WTC11 (cell line): Measurements from ENCODE around the gene KCNK3.

Source experiments
- CBFB ChIP-seq: sonication (generic); formaldehyde crosslinking; IDR thresholded peaks from 2 replicates; pipeline ENCODE4 v1.8.1; 2022; ENCODE audit warnings: mild to moderate bottlenecking, low read depth, missing genetic modification reagents
- JAZF1 ChIP-seq: fragments of 250-450 bp; sonication (Bioruptor Pico); IDR thresholded peaks from 2 replicates; pipeline ENCODE4 v1.9.0; 2021; ENCODE audit warnings: moderate library complexity, mild to moderate bottlenecking, inconsistent platforms
- NR3C1 ChIP-seq: sonication (generic); formaldehyde crosslinking; conservative IDR thresholded peaks from 2 replicates; pipeline ENCODE4 v1.8.1; 2023; ENCODE audit warnings: low read depth, mild to moderate bottlenecking, missing genetic modification reagents
- SP1 ChIP-seq: sonication (generic); formaldehyde crosslinking; conservative IDR thresholded peaks from 2 replicates; pipeline ENCODE4 v1.8.1; 2022; ENCODE audit warnings: missing genetic modification reagents
- TF ChIP-seq, protein P1 (sequence below): fragments of 200-600 bp; IDR thresholded peaks from 2 replicates; pipeline ENCODE4 v1.8.0; 2022; ENCODE audit warnings: antibody characterized with exemption
- TF ChIP-seq, protein P2 (sequence below): sonication (generic); formaldehyde crosslinking; conservative IDR thresholded peaks from 2 replicates; pipeline ENCODE4 v1.8.1; 2023; ENCODE audit warnings: mild to moderate bottlenecking, low read depth, missing genetic modification reagents, moderate library complexity
- TF ChIP-seq, protein P3 (sequence below): sonication (generic); formaldehyde crosslinking; IDR thresholded peaks from 2 replicates; pipeline ENCODE4 v1.8.0; 2022; ENCODE audit warnings: mild to moderate bottlenecking, missing genetic modification reagents
- TF ChIP-seq, protein P4 (sequence below): sonication (generic); formaldehyde crosslinking; IDR thresholded peaks from 2 replicates; pipeline ENCODE4 v1.8.0; 2022; ENCODE audit warnings: mild to moderate bottlenecking, missing genetic modification reagents

DNA sequence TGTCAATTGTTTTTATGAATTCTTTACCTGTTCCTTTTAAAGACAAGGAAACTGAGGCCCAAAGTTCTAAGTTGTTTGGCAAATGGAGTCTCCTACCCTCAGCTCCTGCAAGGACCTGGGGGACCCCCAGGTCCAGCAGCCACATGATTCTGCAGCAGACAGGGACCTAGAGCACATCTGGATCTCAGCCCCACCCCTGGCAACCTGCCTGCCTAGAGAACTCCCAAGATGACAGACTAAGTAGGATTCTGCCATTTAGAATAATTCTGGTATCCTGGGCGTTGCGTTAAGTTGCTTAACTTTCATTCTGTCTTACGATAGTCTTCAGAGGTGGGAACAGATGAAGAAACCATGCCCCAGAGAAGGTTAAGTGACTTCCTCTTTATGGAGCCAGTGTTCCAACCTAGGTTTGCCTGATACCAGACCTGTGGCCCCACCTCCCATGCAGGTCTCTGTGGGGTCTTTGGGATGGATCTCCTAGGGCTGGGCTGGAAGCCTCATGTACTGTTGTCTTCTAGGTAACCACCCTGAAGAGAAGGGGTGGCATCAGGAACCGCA, 87.8 kb downstream of the KCNK3 start:
- TF ChIP-seq JAZF1 (CRISPR knock-in tag) (no peak), SP1 (no peak), NR3C1 (CRISPR knock-in tag) (no peak), CBFB (CRISPR knock-in tag) (no peak)
- TF ChIP-seq, protein P1, sequence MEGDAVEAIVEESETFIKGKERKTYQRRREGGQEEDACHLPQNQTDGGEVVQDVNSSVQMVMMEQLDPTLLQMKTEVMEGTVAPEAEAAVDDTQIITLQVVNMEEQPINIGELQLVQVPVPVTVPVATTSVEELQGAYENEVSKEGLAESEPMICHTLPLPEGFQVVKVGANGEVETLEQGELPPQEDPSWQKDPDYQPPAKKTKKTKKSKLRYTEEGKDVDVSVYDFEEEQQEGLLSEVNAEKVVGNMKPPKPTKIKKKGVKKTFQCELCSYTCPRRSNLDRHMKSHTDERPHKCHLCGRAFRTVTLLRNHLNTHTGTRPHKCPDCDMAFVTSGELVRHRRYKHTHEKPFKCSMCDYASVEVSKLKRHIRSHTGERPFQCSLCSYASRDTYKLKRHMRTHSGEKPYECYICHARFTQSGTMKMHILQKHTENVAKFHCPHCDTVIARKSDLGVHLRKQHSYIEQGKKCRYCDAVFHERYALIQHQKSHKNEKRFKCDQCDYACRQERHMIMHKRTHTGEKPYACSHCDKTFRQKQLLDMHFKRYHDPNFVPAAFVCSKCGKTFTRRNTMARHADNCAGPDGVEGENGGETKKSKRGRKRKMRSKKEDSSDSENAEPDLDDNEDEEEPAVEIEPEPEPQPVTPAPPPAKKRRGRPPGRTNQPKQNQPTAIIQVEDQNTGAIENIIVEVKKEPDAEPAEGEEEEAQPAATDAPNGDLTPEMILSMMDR, result no peak
- TF ChIP-seq, protein P2, sequence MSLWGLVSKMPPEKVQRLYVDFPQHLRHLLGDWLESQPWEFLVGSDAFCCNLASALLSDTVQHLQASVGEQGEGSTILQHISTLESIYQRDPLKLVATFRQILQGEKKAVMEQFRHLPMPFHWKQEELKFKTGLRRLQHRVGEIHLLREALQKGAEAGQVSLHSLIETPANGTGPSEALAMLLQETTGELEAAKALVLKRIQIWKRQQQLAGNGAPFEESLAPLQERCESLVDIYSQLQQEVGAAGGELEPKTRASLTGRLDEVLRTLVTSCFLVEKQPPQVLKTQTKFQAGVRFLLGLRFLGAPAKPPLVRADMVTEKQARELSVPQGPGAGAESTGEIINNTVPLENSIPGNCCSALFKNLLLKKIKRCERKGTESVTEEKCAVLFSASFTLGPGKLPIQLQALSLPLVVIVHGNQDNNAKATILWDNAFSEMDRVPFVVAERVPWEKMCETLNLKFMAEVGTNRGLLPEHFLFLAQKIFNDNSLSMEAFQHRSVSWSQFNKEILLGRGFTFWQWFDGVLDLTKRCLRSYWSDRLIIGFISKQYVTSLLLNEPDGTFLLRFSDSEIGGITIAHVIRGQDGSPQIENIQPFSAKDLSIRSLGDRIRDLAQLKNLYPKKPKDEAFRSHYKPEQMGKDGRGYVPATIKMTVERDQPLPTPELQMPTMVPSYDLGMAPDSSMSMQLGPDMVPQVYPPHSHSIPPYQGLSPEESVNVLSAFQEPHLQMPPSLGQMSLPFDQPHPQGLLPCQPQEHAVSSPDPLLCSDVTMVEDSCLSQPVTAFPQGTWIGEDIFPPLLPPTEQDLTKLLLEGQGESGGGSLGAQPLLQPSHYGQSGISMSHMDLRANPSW (CRISPR knock-in tag), result no peak
- TF ChIP-seq, protein P3, sequence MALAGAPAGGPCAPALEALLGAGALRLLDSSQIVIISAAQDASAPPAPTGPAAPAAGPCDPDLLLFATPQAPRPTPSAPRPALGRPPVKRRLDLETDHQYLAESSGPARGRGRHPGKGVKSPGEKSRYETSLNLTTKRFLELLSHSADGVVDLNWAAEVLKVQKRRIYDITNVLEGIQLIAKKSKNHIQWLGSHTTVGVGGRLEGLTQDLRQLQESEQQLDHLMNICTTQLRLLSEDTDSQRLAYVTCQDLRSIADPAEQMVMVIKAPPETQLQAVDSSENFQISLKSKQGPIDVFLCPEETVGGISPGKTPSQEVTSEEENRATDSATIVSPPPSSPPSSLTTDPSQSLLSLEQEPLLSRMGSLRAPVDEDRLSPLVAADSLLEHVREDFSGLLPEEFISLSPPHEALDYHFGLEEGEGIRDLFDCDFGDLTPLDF, result no peak
- TF ChIP-seq, protein P4, sequence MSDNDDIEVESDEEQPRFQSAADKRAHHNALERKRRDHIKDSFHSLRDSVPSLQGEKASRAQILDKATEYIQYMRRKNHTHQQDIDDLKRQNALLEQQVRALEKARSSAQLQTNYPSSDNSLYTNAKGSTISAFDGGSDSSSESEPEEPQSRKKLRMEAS (CRISPR knock-in tag), result no peak
